PC-3 (cell line): ENCODE data around the gene KCNH4.

ENCODE experiments used
- EZH2 ChIP-seq: fragments of 300-600 bp; sonication (generic); IDR thresholded peaks from one replicate; pipeline ENCODE4 v1.6.1; 2017; ENCODE audit warnings: antibody characterized with exemption, mild to moderate bottlenecking, low read length; ENCODE audit not compliant: unreplicated experiment
- TF ChIP-seq, protein P1 (sequence below): fragments of 300-600 bp; sonication (generic); conservative IDR thresholded peaks from 2 replicates; pipeline ENCODE4 v1.5.1; 2017; ENCODE audit warnings: antibody characterized with exemption, low read depth, mild to moderate bottlenecking, low read length

DNA sequence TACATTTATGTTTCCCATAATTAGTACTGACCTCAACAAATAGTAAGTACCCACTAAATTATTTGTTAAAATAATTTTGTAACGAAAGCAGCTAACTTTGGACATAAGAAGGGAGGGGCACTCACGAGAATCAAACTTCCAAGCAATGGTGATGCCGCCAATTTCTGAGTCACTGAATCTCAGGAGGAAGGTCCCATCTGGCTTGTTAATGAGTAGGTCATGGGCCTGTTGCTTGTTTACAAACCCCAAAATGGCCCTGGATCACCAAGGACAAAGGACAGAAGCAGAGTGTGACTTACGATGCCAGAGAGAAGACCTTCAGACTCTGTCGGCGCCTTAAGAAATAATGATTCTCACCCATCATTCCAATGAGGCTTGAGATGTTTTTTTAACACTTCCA is 29.1 kb upstream of the KCNH4 start:
- TF ChIP-seq, protein P1, sequence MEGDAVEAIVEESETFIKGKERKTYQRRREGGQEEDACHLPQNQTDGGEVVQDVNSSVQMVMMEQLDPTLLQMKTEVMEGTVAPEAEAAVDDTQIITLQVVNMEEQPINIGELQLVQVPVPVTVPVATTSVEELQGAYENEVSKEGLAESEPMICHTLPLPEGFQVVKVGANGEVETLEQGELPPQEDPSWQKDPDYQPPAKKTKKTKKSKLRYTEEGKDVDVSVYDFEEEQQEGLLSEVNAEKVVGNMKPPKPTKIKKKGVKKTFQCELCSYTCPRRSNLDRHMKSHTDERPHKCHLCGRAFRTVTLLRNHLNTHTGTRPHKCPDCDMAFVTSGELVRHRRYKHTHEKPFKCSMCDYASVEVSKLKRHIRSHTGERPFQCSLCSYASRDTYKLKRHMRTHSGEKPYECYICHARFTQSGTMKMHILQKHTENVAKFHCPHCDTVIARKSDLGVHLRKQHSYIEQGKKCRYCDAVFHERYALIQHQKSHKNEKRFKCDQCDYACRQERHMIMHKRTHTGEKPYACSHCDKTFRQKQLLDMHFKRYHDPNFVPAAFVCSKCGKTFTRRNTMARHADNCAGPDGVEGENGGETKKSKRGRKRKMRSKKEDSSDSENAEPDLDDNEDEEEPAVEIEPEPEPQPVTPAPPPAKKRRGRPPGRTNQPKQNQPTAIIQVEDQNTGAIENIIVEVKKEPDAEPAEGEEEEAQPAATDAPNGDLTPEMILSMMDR = no peak
- no peak for TF ChIP-seq EZH2
